Neural cell (in vitro differentiated cells): ENCODE results near the gene ZNF385C.

Experiments used
- CTCF ChIP-seq: fragments of 450-650 bp; IDR thresholded peaks from 2 replicates; pipeline ENCODE4 v1.5.1; 2014; ENCODE audit warnings: antibody characterized with exemption, mild to moderate bottlenecking, moderate library complexity; ENCODE audit not compliant: poor library complexity, severe bottlenecking
- POLR2AphosphoS5 ChIP-seq: IDR thresholded peaks from 2 replicates; pipeline ENCODE4 v1.6.1; 2012
- RAD21 ChIP-seq: fragments of 450-650 bp; conservative IDR thresholded peaks from 2 replicates; pipeline ENCODE4 v1.6.1; 2014; ENCODE audit warnings: antibody characterized with exemption, mild to moderate bottlenecking, moderate library complexity

- no peak for TF ChIP-seq CTCF
- TF ChIP-seq RAD21, result no peak
- no peak for TF ChIP-seq POLR2AphosphoS5
These were observed 46.6 kb downstream of the ZNF385C start for GRCh38 chr17:42051645-42052044.
